ENCODE measurements around the gene CORO2B.

GRCh38 chr15:68643216-68643830, 64.5 kb downstream of the CORO2B start:
- TF ChIP-seq, protein P1, sequence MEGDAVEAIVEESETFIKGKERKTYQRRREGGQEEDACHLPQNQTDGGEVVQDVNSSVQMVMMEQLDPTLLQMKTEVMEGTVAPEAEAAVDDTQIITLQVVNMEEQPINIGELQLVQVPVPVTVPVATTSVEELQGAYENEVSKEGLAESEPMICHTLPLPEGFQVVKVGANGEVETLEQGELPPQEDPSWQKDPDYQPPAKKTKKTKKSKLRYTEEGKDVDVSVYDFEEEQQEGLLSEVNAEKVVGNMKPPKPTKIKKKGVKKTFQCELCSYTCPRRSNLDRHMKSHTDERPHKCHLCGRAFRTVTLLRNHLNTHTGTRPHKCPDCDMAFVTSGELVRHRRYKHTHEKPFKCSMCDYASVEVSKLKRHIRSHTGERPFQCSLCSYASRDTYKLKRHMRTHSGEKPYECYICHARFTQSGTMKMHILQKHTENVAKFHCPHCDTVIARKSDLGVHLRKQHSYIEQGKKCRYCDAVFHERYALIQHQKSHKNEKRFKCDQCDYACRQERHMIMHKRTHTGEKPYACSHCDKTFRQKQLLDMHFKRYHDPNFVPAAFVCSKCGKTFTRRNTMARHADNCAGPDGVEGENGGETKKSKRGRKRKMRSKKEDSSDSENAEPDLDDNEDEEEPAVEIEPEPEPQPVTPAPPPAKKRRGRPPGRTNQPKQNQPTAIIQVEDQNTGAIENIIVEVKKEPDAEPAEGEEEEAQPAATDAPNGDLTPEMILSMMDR (IDR thresholded peaks at IDR 0.05), result no peak
- TF ChIP-seq POLR2A (IDR thresholded peaks at IDR 0.05), result no peak
